ENCODE data around the gene TRAF3.
"Not testable (repeated sequence)": the region's sequence is repeated elsewhere in the genome, so short reads cannot be mapped to it uniquely, and the experiment has no call there.

The TRAF3 gene

DNA sequence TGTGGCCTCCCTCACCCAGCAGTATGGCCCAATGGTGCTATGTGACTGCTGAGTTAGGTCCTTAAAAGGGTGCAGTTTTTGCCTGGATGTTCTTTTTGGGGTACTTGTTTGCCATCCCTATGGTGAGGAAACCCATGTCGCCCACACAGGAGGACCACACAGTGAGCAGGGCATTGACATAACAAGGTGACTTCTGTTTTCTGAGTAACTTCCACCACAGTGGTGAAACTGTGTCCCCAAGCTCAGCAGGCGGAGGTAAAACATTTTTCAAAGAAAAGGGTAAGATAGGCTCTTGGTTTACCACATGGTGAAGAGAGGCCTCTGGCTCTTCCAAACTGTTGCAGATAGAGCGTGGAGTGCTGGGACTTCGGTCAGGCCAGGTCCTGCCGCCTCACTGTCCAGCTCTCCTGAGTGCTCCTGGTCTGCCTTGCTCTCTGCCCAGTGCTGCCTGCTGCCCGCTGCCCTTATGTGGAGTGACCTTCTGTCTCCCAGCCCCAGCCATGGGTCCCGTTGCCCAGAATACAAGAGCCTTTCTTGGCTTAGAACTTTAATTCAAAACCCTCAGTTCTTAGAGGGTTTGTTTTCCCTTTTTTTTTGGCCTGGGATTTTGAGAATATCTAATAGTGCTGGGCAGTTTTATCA is 54.0 kb downstream of the TRAF3 start:
- peak; percentile 16 to 36 for ATAC-seq

GRCh38 chr14:102833341-102833740 is 56.1 kb downstream of the TRAF3 start:
- ATAC-seq: no peak

- no peak for ATAC-seq
Measured at GRCh38 chr14:102833991-102834390, 56.7 kb downstream of the TRAF3 start.

DNA sequence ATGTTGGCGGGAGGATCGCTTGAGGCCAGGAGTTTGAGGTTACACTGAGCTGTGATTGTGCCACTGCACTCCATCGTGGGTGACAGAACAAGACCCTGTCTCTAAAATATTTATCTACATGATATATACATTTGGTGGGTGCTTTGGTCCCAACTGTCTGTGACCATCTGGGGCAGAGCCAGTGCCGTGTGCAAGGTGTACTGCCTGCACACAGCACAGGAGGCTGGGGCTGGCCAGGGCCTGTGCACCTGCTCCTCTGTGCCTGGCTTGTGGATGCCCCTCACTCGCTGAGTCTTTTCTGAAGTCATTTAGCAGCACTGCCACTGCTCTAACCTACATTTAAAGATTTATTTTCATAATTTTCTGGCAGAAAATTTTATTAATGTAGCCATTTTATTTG is 58.7 kb downstream of the TRAF3 start:
- ATAC-seq: no peak

DNA sequence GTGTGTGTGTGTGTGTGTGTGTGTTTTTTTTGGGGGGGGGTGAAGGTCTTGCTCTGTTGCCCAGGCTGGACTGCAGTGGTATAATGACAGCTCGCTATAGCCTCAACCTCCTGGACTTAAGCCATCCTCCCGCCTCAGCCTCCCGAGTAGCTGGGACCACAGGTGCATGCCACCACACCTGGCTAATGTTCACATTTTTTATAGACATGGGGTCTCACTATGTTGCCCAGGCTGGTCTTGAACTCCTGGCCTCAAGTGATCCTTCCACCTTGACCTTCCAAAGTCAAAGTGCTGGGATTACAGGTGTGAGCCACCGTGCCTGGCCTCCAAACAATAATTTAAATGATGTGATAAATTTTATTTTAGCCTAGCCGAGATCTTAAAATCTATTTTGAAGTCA is 59.9 kb downstream of the TRAF3 start:
- ATAC-seq: not testable (repeated sequence)

- ATAC-seq: no peak
Measured at GRCh38 chr14:102838501-102838900, 61.3 kb downstream of the TRAF3 start.

- no peak for ATAC-seq
Measured at GRCh38 chr14:102840115-102840514, 62.9 kb downstream of the TRAF3 start.

GRCh38 chr14:102840771-102841528 is 63.7 kb downstream of the TRAF3 start:
- no peak for ATAC-seq

DNA sequence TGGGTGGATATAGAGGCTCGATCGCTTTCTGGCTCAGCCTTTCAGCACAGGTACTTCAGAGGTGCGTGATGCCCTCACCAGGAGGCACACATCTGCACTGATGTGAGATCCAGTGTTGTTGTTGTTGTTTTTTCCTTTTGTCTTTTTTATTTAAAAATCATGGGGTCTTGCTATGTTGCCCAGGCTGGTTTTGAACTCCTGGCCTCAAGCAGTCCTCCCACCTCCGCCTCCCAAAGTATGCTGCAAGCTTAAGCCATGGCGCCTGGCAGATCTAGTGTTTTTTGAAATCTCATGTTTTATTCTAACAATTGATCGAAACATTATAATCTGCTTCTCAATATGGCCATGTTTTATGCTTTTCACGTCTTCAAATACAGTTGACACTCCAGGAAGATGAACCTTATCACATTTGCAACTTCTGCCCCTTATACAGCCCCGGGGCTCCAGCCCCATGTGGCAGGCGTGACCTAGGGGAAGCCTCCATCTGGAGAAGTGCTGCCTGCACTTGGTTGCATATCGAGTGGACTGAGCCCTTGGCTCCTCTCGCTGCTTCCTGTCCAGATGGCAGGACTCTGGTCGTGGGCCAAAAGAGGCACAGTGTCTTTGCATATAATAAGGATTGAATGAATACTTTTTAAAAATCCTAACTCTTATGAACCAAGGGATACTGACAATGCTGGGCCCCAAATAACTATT is 71.7 kb downstream of the TRAF3 start:
- peak in 1 of 2 donors; percentile 6 for ATAC-seq

DNA sequence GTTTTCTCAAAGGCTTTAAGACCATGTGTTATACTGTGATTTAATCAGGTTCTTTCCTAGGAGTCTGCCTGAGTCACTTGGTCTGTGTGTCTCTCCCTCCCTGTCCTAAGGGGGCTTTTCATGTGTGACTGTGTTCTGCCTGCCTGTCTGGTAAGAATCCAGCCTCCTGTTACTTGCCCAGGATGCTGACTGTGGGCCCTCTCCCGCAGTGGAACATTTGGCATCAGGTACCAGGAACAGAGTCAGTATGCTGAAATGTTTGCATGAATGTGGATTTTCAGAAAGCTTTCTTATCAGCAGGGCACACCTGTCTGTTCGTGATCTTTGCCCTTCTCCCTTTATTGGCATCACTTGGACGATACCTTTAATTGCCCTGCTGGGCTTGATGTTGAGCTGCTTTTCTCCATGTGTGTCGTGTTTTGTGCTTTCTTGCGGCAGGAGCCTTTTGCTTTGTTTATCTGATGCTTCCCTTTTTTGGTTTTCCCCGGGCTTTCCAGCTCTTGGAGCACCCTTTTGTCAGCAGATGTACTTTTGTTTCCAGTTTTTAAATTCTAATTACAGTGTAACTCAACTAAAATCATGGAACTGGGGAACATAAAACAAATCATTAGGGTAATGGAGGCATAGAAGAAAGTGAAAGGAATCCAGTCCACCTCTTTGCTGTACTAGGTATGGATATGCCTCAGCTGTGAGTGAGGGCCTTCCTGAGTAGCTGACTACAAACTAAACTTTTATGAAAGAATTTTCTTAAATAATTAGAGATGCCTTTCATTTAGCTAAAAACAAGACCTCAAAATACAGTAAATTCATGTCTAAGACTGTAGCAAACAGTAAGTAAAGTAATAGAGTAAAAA is 72.5 kb downstream of the TRAF3 start:
- ATAC-seq: peak; percentile 25 to 37

- no peak for ATAC-seq
Measured at GRCh38 chr14:102853648-102854047, 76.4 kb downstream of the TRAF3 start.

GRCh38 chr14:102854091-102854703 is 76.9 kb downstream of the TRAF3 start:
- ATAC-seq: peak; percentile 59 to 72

DNA sequence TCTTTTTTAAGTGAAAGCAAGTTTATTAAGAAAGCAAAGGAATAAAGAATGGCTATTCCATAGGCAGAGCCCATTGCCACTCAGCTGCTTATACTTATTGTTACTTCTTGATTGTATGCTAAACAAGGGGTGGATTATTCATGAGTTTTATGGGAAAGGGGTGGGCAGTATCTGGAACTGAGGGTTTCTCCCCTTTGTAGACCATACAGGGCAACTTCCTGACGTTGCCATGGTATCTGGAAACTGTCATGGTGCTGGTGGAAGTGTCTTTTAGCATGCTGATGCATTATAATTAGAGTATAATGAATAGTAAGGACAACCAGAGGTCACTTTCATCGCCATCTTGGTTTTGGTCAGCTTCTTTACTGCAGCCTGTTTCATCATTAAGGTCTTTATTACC is 78.9 kb downstream of the TRAF3 start:
- ATAC-seq: no peak

GRCh38 chr14:102857444-102857843 is 80.2 kb downstream of the TRAF3 start:
- ATAC-seq: no peak

- ATAC-seq: no peak
Measured at GRCh38 chr14:102859911-102860310, 82.7 kb downstream of the TRAF3 start.

DNA sequence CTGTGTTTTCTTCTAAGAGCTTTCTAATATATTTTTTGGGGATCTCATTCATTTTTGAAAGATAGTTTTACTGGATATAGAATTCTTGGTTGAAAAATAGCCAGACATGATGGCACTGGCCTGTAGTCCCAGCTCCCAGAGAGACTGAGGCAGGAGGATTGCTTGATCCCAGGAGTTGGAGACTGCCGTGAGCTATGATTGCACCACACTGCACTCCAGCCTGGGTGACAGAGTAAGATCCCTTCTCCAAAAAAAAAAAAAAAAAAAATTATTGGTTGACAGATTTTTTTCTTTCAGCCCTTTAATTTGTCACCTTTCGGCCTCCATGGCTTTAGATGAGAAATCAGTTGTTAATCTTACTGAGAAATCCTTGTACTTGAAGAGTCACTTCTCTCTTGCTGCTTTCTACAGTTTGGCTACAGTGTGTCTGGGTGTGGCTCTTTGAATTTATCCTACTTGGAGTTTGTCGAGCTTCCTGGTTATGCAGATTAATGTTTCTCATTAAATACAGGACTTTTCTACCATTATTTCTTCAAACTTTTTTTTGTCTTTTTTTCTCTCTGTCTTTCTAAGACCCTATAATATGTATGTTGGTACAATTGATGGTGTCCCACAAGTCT is 85.0 kb downstream of the TRAF3 start:
- ATAC-seq: no peak

DNA sequence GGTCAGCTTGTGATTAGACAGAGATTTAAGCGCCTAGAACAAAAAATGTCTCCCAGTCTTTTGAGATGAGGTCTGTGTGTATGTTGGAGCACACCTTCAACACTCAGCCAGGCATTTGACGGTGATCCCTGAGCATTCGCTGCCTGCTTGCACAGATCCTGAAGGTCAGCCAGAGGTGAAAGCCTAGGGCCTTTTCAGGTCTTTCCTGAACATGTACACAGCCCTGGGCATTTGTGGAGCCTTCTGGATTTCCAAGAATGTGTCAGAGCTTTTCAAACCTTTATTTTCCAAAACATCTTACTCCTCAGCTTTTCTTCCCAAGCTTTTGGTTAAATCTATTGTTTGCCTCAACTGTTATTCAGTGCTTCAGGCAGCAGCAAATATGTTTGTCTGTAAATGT is 86.1 kb downstream of the TRAF3 start:
- no peak for ATAC-seq

- not testable (repeated sequence) for ATAC-seq
Measured at GRCh38 chr14:102865916-102866315, 88.7 kb downstream of the TRAF3 start.

DNA sequence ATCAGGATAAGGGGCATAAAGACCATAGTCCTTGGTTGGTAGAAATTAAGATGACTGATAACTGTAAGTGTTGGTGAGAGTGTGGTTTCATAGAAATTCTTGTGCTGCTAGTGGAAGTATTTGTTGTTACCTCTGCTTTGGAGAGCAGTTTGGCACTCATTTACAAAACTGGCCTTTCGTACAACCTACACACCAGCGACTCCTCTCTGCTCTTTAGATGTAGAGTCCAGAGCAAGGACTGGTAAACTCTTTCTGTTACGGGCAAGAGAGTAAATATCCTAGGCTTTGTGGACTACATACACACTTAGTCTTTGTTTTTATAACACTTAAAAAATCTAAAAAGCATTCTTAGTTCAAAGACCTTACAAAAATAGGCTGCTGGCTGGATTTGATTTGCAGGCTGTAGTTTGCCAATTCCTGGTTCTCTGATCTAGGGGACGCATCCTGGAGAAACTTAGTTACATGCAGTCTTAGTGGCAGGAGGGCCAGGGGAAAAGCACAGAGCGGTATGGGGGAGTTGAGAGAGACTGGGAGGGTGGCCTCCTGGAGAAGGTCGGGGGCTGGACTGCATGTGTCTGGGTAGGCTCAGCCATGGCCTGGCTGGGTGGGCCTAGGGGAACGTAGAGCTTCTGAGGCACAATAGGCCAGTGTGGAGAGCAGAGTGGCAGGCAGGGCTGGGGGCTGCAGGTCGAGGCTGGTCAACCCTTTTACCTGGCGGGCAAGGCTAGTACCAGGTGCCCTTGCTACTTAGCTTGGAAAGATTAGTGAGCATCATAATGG is 89.9 kb downstream of the TRAF3 start:
- ATAC-seq: no peak

DNA sequence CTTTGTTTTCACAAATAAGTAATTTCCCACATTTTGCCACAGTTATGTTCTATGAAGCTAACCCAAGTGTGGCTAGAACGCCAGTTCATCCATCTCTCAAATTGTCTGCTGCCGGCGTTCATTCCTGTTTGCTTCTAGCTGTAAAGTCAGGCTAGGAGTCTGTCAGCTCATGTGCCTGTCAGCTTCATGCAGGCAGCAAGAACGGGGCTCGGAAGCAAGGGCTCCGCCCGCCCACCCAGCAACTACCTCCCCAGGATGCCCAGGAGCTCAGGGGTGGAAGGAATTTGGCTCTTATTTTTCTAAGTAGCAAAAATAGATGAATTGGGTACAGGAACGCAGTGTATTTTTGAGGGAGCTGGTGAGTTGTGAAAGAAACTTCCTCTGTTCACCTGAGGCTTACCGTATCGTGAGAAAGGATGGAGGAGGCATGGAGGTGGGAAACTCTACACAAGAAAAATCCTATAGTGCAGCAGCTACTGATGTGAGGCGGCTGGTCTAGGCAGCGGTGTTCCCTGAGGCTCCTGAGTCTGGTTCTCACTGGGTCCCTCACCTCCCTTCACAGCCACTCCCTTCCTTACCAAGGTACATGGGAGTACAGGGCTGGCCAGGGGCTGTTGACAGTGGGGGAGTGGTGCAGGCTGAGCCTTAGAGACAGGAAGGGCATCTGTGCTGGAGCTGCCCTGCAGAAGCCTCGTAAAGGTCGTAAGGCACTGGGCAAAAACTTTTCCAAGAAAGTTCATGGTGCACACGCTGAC is 90.8 kb downstream of the TRAF3 start:
- ATAC-seq: no peak

Data from activated CD4-positive, CD25-positive, alpha-beta regulatory T cell treated with anti-CD3 and anti-CD28 coated beads, Interleukin-2, amount 50 U/mL, for 24 hours (primary cell).